Retina (tissue), 1 donor: Measurements from ENCODE around the gene CPSF4L.

Experiments
- DNase-seq: peaks from one replicate; pipeline ENCODE4 v3.0.0-alpha.2; 2016

Gene CPSF4L

GRCh38 chr17:73231395-73231794 is 30.3 kb downstream of the CPSF4L start:
- no peak for DNase-seq

GRCh38 chr17:73230088-73230487 is 31.6 kb downstream of the CPSF4L start:
- DNase-seq: no peak

DNA sequence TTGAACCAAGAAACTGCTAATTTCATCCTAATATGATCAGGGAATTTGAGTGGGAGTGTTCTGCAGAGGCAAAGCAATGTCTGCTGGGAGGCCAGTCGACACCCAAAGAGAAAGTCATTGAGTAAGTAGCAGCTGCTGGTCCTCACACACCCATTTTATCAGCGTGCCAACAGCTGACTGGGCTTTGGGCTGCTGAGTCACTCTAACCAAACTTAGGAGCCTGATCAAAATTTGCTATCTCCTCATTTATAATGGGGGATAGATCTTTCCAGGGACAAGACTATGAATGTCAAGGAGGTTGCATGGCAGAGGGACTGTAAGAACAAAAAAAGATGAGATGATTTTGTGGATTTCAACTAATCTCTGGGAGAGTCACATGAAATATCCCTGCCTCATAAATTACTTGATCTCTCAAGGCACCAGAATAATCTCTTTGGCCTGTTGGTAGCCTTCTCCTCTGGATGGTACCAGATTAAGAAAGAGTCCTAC is 32.9 kb downstream of the CPSF4L start:
- no peak for DNase-seq

- no peak for DNase-seq
These were observed 33.7 kb downstream of the CPSF4L start for GRCh38 chr17:73227944-73228343.

DNA sequence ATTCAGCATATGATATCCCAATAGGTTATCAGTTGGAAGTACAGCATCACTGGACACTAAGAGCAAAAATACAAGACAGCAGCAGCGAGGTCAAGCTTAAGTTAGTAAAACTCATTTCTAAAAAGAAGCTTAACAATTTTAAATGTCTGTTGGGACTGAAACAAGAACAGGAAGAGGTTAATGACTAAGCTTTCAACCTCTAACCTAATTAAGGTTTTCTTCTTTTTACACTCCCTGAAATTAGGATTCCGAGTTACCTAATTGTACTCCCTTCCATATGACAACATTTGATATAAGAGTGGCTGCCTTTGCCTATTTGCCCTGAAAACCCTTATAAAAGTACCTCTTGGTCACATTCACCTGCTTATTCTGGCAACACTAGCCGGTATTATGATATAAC is 34.3 kb downstream of the CPSF4L start:
- DNase-seq: no peak

DNA sequence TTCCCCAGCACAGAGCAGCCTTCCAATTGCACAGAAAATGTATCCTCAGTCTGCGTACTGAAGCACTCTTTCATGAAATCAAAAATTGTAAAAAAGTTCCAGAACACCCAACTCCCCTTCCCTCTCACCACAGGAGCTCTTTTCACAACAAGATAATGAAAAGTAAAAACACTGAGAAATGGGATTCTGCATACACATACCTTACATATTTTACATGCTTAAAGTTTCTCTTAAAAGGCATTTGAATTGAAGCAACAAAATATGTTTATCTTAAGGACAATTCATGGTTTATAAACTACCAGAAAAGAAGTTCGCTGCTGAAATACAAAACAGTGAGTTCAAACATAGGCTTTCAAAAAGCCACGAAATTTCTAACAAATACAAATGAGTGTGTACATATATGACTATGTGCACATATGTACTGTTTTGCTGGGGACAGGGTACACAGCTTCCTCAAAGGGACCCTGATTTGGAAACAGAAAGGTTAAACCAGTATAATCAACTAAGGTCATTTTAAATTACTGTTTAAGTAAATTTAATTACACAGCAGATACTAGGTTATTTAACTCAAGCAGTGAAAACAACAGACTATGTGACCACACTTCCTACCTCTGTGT is 35.0 kb downstream of the CPSF4L start:
- DNase-seq: no peak

DNA sequence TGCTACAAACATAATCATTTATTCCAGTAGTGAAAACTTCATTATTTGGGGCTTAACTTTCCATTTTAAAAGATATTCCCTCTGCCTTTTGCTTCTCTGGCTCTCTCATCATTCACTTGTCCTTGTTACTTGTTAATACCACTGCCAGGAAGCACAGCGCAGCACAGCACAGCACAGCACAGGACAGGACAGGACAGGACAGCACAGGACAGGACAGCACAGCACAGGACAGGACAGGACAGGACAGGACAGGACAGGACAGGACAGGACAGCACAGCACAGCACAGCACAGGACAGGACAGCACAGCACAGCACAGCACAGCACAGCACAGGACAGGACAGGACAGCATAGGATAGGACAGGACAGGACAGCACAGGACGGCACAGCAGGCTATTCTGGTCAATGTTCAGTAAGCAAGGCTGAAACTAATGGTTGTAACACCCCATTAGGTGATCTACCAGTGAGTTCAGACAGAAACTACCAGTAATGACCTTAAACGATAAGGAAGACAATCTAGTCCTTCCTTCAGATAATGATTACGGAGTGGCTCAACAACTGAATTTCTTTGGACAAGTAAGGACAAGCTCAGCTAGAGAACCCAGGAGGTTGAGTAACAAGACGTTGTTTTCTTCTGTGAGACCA is 36.9 kb downstream of the CPSF4L start:
- DNase-seq: no peak

DNA sequence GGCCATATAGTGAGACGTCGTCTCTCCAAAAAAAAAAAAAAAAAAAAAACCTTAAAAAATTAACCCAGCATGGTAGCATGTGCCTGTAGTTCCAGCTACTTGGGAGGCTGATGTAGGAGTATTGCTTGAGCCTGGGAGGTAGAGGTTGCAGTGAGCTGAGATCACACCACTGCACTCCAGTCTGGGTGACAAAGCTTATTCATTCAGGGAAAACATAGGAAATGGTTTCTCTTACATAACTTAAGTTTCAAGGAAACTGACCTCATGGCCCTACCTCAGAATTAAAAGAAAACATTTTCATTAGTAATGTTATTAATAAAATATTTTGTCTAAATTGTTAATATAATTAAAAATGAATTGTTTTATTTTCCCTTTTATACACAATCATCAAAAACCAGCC is 37.4 kb downstream of the CPSF4L start:
- DNase-seq: no peak

DNA sequence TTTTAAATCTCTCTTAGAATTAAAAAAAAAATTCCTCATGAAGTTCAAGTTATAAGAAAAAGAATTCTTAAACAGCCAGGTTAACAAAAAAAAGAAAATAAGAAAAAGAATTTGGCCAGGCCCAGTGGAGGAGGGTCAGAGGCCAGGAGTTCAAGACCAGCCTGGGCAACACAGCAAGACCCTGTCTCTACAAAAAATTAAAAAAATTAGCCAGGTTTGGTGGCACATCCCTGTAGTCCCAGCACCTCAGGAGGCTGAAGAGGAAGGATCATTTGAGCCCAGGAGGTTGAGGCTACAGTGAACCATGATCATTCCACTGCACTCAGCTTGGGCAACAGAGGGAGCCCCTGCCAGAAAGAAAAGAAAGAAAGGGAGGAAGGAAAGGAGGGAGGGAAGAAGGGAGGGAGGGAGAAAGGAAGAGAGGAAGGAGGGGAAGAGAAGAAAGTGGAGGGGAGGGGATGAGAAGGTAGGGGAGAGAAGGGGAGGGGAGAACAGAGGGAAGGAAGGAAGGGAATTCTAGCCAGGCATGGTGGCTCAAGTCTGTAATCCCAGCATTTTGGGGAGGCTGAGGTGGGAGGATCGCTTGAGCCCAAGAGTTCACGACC is 38.0 kb downstream of the CPSF4L start:
- DNase-seq: no peak

DNA sequence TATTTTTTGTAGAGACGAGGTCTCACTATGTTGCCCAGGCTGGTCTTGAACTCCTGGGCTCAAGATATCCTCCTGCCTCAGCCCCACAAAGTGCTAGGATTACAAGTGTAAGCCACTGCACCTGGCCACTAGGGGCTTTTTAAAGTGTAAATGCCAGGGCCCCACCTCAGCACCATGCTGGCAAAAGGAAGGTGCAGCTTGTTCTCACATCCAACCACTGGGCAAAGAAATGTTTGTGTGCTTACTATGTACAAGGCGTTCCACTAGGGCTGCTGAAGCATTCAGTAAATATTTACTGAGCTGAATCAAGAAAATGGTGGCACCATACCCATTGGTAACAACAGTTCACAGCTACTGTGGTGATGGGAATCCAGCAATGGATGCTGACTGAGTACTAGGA is 46.2 kb downstream of the CPSF4L start:
- DNase-seq: no peak

DNA sequence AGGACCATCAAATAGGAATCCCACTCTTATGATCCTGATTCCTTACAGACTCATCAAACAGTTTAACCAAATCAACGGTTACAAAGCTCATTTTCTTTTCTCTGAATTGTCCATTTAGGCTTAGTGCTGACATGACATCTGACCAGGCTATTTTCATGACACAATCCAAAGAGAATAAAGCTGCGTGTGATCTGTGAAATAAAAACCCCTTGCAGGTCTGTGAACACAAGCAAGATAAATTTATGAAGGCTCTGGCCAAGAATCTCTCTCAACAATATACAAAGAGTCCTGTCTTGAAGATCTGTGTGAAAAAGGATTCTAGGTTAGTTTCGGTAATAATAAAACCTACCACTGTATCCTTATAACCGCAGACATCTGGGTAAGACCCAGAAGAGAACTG is 46.8 kb downstream of the CPSF4L start:
- no peak for DNase-seq

- no peak for DNase-seq
These were observed 47.7 kb downstream of the CPSF4L start for GRCh38 chr17:73214008-73214407.

DNA sequence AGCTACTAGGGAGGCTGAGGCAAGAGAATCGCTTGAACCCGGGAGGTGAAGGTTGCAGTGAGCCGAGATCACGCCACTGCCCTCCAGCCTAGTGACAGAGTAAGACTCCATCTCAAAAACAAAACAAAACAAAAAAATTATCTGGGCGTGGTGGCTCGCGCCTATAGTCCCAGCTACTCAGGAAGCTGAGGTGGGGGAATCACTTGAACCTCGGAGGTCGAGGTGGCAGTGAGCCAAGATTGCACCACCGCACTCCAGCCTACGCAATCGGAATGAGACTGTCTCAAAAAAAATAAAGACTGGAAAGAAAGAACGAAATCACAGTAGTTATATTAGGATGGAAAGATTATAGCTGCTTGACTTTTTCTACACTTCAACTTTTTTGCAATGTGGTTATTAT is 49.9 kb downstream of the CPSF4L start:
- no peak for DNase-seq

- DNase-seq: no peak
These were observed 51.5 kb downstream of the CPSF4L start for GRCh38 chr17:73210002-73210678.

DNA sequence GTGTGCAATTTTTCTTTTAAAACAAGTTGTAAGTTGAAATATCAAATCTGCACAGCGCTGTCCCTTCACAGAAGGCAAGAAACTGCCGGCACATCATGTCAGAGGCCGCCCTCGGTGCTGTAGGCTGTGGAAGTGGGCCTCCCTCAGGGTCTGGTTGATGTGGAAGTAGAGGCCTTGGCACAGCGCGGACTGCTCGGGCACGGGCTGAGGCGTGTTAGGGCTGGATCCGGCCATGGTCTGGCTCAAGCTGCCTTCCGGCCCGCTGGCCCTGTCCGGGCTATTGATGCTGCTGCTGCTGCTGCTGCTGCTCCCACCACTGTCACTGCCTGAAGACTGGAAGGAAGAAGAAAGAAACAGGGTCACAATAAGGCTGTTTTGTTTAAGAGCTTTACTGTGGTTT is 52.2 kb downstream of the CPSF4L start:
- DNase-seq: no peak

DNA sequence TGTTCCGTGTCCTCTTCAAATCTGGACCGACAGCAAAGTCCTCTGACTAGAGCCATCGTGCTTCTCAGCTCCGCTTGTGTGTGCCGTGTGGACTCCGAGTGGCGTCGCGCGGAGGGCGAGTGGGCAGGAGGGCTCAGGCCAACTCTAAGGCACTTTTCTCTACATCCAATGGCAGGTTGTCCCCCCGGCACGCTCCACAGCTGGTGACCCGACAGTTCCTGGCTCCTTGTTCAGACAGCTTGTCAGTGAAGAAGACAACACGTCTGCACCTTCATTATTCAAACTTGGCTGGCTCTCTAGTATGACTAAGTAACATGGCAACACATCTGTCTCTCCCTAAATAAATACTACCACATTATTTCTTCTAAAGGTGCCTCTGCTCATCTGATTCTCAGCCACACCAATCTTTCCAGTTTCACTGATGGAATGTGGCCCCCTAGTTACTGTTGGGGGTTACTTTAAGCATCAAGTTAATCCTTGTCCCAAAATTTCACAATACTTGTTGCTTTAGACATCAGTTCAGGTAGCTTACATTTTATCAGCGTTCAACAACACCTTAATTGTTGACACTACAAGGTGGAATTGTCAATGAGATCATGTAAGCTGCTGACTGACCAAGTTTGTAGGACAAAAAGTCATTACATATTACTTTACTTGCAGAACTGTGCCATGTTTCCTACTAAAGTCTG is 53.4 kb downstream of the CPSF4L start:
- DNase-seq: no peak

DNA sequence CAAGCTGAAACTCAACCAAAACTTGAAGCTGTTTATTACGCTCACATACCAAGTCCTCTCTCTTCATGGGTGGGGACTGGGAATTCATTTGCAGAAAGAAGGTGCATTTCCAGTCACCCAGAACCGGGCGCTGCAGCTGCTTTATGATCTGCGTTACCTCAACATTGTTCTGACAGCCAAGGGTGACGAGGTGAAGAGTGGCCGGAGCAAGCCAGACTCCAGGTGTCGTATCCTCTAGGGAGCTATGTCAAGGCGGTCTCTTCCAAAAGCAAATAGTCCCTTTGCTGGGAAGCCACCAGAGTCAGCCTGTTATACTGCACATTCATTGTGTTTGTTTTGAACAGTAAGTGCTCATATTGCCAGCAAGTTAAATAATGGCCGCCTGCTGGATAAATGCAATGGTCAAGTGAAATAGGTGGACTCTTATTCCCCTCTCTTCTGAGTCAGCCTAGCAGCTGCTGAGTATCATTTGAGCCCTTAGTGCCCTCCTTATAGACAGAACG is 56.2 kb downstream of the CPSF4L start:
- DNase-seq: no peak

- DNase-seq: no peak
These were observed 57.7 kb downstream of the CPSF4L start for GRCh38 chr17:73203788-73204479.

DNA sequence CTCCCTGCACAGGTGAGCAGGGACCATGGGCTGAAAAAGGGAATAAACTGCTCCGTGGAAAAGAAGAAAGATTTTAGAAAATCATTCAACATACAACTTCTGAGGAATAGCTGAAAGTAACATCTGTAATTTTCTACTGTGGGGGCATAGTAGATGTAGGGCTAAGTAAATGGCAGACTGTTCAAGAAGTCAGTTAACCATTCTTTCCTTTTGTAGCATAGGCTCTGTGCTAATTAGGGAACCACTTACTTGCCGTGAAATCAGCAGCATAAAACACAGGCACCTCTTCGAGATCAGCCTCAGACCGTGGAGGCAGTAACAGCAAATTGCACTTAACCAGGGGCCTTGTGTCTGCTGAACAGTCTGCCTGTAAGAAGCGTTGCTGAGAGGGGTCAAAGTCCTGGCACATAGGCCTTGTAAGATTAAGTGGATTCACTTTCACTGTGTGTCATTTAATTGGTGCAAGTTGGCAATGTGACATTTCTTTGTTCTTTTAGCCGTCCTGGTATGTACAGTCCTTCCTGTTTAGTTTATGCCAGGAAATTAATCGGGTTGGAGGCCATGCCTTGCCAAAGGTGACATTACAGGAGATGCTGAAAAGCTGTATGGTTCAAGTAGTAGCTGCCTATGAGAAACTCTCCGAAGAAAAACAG is 58.4 kb downstream of the CPSF4L start:
- DNase-seq: no peak

DNA sequence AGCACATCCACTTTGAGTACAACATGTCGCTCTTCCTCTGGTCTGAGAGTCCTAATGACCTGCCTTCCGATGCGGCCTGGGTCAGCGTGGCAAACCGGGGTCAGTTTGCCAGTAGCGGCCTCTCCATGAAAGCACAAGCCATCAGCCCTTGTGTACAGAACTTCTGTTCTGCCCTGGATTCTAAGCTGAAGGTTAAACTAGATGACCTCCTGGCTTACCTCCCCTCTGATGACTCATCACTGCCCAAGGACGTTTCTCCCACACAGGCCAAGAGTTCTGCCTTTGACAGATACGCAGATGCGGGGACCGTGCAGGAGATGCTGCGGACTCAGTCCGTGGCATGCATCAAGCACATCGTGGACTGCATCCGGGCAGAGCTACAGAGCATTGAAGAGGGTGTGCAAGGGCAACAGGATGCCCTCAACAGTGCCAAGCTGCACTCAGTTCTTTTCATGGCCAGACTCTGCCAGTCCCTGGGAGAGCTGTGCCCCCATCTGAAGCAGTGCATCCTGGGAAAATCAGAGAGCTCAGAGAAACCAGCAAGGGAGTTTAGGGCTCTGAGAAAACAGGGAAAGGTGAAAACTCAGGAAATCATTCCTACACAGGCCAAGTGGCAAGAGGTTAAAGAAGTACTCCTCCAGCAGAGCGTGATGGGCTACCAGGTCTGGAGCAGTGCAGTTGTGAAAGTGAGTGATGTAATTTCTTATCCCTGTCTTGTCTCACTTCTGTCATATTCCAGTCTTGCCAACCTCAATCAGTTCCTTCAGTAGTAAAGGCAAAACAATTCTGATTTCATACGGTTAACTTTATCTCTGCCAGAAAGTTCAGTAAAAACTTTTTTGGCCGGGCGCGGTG is 60.2 kb downstream of the CPSF4L start:
- no peak for DNase-seq

DNA sequence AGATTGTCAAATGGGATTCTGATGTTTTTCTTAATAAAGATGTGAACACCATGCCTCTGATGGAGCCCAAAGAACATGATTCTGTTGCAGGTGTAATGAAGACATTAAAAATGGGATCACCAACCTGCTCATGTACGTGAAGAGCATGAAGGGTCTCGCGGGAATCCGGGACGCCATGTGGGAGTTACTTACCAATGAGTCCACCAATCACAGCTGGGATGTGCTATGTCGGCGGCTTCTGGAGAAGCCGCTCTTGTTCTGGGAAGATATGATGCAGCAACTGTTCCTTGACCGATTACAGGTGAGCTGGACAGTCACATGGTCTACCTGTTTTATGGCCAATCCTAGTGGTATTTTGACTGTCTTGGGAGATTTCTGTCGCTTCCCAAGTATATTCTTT is 61.2 kb downstream of the CPSF4L start:
- DNase-seq: no peak
